ENCODE measurements around the gene MAPT.

GRCh38 chr17:46057366-46057765 lies 163.0 kb downstream of the MAPT start:
- TF ChIP-seq, protein P1, sequence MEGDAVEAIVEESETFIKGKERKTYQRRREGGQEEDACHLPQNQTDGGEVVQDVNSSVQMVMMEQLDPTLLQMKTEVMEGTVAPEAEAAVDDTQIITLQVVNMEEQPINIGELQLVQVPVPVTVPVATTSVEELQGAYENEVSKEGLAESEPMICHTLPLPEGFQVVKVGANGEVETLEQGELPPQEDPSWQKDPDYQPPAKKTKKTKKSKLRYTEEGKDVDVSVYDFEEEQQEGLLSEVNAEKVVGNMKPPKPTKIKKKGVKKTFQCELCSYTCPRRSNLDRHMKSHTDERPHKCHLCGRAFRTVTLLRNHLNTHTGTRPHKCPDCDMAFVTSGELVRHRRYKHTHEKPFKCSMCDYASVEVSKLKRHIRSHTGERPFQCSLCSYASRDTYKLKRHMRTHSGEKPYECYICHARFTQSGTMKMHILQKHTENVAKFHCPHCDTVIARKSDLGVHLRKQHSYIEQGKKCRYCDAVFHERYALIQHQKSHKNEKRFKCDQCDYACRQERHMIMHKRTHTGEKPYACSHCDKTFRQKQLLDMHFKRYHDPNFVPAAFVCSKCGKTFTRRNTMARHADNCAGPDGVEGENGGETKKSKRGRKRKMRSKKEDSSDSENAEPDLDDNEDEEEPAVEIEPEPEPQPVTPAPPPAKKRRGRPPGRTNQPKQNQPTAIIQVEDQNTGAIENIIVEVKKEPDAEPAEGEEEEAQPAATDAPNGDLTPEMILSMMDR (conservative IDR thresholded peaks at IDR 0.05; ENCODE audit: low read depth, low read length) = no peak
- no peak for TF ChIP-seq EZH2 (IDR thresholded peaks at IDR 0.05; ENCODE audit: low read length, unreplicated experiment)

All from PC-3 (cell line).